SU-DHL-6 (cell line): Measurements from ENCODE around the gene GNB3.

Experiments
- H2AFZ ChIP-seq: fragments of 200-600 bp; sonication (generic); 2 replicates; pipeline ENCODE4 v1.6.1; 2014; ENCODE audit warnings: low read depth, mild to moderate bottlenecking, moderate library complexity, mixed read lengths, antibody characterized with exemption, low read length; ENCODE audit not compliant: severe bottlenecking
- H3F3A ChIP-seq: fragments of 200-600 bp; shearing (Covaris generic); 2 replicates; pipeline ENCODE4 v1.6.0; 2016; ENCODE audit warnings: antibody characterized with exemption, mild to moderate bottlenecking; ENCODE audit not compliant: insufficient read depth
- H3K27ac ChIP-seq: fragments of 200-600 bp; sonication (generic); 2 replicates; pipeline ENCODE4 v1.5.1; 2016; ENCODE audit warnings: low read depth, mild to moderate bottlenecking, low read length, moderate library complexity, mixed read lengths
- H3K27me3 ChIP-seq: fragments of 200-600 bp; sonication (generic), shearing (Covaris generic); 2 replicates; pipeline ENCODE4 v1.6.0; 2014; ENCODE audit warnings: mild to moderate bottlenecking, low read length
- H3K36me3 ChIP-seq: fragments of 200-600 bp; sonication (generic); 2 replicates; pipeline ENCODE4 v1.6.1; 2014; ENCODE audit warnings: mild to moderate bottlenecking, low read length, mixed read lengths
- H3K4me2 ChIP-seq: fragments of 300-600, 200-600 bp; shearing (Covaris generic), sonication (generic); 2 replicates; pipeline ENCODE4 v1.6.0; 2014; ENCODE audit warnings: low read length, low read depth, mild to moderate bottlenecking; ENCODE audit not compliant: poor library complexity, severe bottlenecking
- H3K4me3 ChIP-seq: fragments of 200-600 bp; sonication (generic); 2 replicates; pipeline ENCODE4 v1.5.1; 2014; ENCODE audit warnings: antibody characterized with exemption, low read length, mild to moderate bottlenecking, mixed read lengths; ENCODE audit not compliant: insufficient read depth, poor library complexity, severe bottlenecking
- H3K79me2 ChIP-seq: fragments of 200-600 bp; sonication (generic); 2 replicates; pipeline ENCODE4 v1.6.1; 2014; ENCODE audit warnings: mild to moderate bottlenecking, low read length, moderate library complexity; ENCODE audit not compliant: insufficient read depth
- H3K9ac ChIP-seq: fragments of 200-600 bp; sonication (generic); 2 replicates; pipeline ENCODE4 v1.7.0; 2014; ENCODE audit warnings: mild to moderate bottlenecking, low read length
- H3K9me2 ChIP-seq: fragments of 200-600 bp; sonication (generic); replicated peaks from 2 replicates; pipeline ENCODE4 v1.6.1; 2014; ENCODE audit warnings: low read length; ENCODE audit not compliant: insufficient read depth
- H3K9me3 ChIP-seq: fragments of 200-600 bp; sonication (generic); 2 replicates; pipeline ENCODE4 v1.6.1; 2014; ENCODE audit warnings: low read length, mixed read lengths; ENCODE audit not compliant: insufficient read depth
- H4K20me1 ChIP-seq: fragments of 200-600 bp; sonication (generic); 2 replicates; pipeline ENCODE4 v1.6.1; 2014; ENCODE audit warnings: low read depth, mild to moderate bottlenecking, antibody characterized with exemption, low read length, moderate library complexity, mixed read lengths
- CTCF ChIP-seq: fragments of 200-600 bp; sonication (generic); IDR thresholded peaks from one replicate; pipeline ENCODE4 v1.5.1; 2017; ENCODE audit warnings: antibody characterized with exemption, mild to moderate bottlenecking, low read length, moderate library complexity; ENCODE audit not compliant: insufficient read depth, poor library complexity, severe bottlenecking
- EZH2phosphoT487 ChIP-seq: fragments of 200-600 bp; sonication (generic), shearing (Covaris generic); conservative IDR thresholded peaks from 2 replicates; pipeline ENCODE4 v1.6.1; 2018; ENCODE audit warnings: mild to moderate bottlenecking, antibody characterized with exemption, low read length, moderate library complexity, mixed read lengths

Gene GNB3

GRCh38 chr12:6825398-6826124 is 15.2 kb upstream of the GNB3 start:
- no peak overlapping the region for H3K4me3 ChIP-seq
- H3K4me2 ChIP-seq = no peak overlapping the region
- no peaks in the 10 kb centered on the region; the same call in 1 of the 2 replicates for H4K20me1 ChIP-seq
- H3K9me2 ChIP-seq = no peaks in the 10 kb centered on the region
- no peaks in the 10 kb centered on the region for H3K27me3 ChIP-seq
- TF ChIP-seq EZH2phosphoT487 (no peak), CTCF (peak; percentile 87)
- no peaks in the 10 kb centered on the region for H3K79me2 ChIP-seq
- no peaks in the 10 kb centered on the region for H3K36me3 ChIP-seq
- no peaks in the 10 kb centered on the region for H3F3A ChIP-seq
- H3K9me3 ChIP-seq = no peaks in the 10 kb centered on the region
- no peak overlapping the region for H2AFZ ChIP-seq
- no peak overlapping the region for H3K9ac ChIP-seq
- H3K27ac ChIP-seq = no peak overlapping the region

GRCh38 chr12:6826125-6826733 is 14.5 kb upstream of the GNB3 start:
- Histone ChIP-seq H2AFZ (no peak overlapping the region), H3K4me2 (no peak overlapping the region), H3K9ac (no peak overlapping the region), H3K27ac (no peak overlapping the region), H3K36me3 (no peaks in the 10 kb centered on the region), H3F3A (no peaks in the 10 kb centered on the region), H3K27me3 (no peaks in the 10 kb centered on the region), H3K4me3 (no peak overlapping the region), H3K79me2 (no peaks in the 10 kb centered on the region), H3K9me2 (no peaks in the 10 kb centered on the region), H4K20me1 (no peaks in the 10 kb centered on the region; the same call in 1 of the 2 replicates), H3K9me3 (no peaks in the 10 kb centered on the region)
- TF ChIP-seq CTCF = no peak
- TF ChIP-seq EZH2phosphoT487 = no peak

- Histone ChIP-seq H3K4me3 (no peak overlapping the region), H3F3A (no peaks in the 10 kb centered on the region), H4K20me1 (no peaks in the 10 kb centered on the region; the same call in 1 of the 2 replicates), H3K4me2 (no peak overlapping the region), H3K9me2 (no peaks in the 10 kb centered on the region), H3K79me2 (no peaks in the 10 kb centered on the region), H2AFZ (no peak overlapping the region), H3K27ac (no peak overlapping the region), H3K9me3 (no peaks in the 10 kb centered on the region), H3K36me3 (no peaks in the 10 kb centered on the region), H3K9ac (no peak overlapping the region), H3K27me3 (no peaks in the 10 kb centered on the region)
- TF ChIP-seq CTCF (no peak), EZH2phosphoT487 (no peak)
Observed at GRCh38 chr12:6826734-6827436, 13.8 kb upstream of the GNB3 start.
